C4-2B (cell line): ENCODE results near the gene IL7R.

Experiments used
- H3K27ac ChIP-seq: fragments of 450-650 bp; 2 replicates; pipeline ENCODE4 v1.5.1; 2017
- CTCF ChIP-seq: fragments of 450-650 bp; conservative IDR thresholded peaks from 2 replicates; pipeline ENCODE4 v1.5.1; 2017; ENCODE audit warnings: mild to moderate bottlenecking
- ZFX ChIP-seq: fragments of 450-650 bp; IDR thresholded peaks from 2 replicates; pipeline ENCODE4 v1.6.1; 2017

IL7R gene

DNA sequence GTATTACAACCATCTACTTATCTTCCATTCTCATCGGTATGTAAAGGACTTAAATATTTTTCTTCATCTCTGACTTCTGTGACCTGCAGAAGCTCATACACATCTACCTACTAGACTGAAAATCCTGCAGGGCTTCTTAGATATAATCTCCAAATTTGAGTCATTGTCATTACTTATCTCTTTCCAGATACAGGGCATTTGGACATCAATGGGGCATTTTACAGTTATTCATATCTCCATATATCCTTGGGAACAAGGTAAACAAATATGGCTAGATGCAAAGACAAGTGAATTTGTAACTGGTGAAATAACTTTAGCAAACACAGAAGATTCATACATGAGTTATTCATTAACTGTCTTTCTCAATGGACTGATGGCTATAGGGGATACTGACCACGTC, 37.7 kb upstream of the IL7R start:
- TF ChIP-seq CTCF (no peak), ZFX (no peak)
- no peak overlapping the region for H3K27ac ChIP-seq

- TF ChIP-seq CTCF (no peak), ZFX (no peak)
- no peak overlapping the region for H3K27ac ChIP-seq
These were observed 37.0 kb upstream of the IL7R start for GRCh38 chr5:35819668-35820067.

DNA sequence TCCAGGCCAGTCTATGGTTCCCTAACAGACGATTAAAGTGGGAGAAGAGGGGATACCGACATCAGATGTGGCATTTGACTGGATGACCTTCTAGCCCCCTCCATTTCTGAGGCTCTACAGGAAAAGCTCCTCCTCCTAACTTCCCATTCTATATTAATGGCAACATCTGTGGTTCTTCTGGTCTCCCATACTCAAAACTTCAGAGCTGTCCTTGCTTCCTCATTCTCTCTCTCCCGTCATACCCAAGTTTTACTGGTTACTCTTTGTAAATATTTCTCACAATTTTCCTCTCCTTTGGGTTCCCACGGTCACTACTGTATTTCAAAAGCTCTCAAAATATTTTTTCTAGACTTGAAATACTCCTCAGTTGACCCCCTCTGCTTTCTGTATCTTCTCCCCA, 36.0 kb upstream of the IL7R start:
- TF ChIP-seq CTCF (no peak), ZFX (no peak)
- H3K27ac ChIP-seq: no peak overlapping the region

DNA sequence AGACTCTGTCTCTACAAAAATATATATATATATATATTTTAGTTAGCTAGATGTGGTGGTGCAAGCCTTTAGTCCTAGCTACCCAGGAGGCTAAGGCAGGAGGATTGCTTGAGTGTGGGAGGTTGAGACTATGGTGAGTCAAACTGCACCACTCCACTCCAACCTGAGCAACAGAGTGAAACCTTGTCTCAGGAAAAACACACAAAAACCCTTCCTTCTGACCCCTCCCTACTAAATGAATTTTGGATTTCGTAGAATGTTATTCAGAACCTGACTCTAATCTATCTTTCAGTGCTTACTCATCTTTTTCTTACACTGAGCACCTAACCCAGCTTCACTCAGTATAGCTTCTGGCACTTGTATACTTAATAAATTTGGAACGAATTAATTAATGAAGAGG, 35.2 kb upstream of the IL7R start:
- TF ChIP-seq CTCF (no peak), ZFX (no peak)
- H3K27ac ChIP-seq: no peak overlapping the region

GRCh38 chr5:35822511-35822910, 34.2 kb upstream of the IL7R start:
- H3K27ac ChIP-seq: no peak overlapping the region
- no peak for TF ChIP-seq ZFX
- TF ChIP-seq CTCF: no peak

GRCh38 chr5:35823347-35824098, 33.2 kb upstream of the IL7R start:
- no peak overlapping the region for H3K27ac ChIP-seq
- TF ChIP-seq ZFX (no peak), CTCF (no peak)

DNA sequence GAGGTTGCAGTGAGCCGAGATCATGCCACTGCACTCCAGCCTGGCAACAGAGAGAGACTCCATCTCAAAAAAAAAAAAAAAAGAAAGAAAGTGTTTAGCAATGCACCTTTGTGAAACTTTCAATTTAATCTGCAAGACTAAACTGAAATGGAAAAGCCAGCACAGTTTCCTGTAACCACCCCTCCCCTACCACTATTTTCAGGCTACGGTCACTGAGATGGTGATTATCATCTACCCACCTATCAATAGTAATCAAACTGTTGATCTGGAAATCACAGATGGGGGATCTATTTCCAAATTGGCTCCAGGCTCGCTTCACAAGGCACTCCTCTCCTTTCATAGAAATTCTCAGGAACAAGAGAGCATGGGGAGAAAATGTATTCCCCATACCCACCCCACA, 30.6 kb upstream of the IL7R start:
- TF ChIP-seq ZFX (no peak), CTCF (no peak)
- no peak overlapping the region for H3K27ac ChIP-seq
